HG03521 (cell line): Measurements from ENCODE around the gene RAB11FIP4.
A peak's percentile ranks its signal among the peaks of the same experiment; 100 is the strongest.

Source experiments
- ATAC-seq: cut with Tn5 transposase; IDR thresholded peaks from one replicate; pipeline ENCODE4 v1.9.1; 2021; ENCODE audit warnings: mild to moderate bottlenecking, moderate library complexity; ENCODE audit not compliant: unreplicated experiment

RAB11FIP4 gene

DNA sequence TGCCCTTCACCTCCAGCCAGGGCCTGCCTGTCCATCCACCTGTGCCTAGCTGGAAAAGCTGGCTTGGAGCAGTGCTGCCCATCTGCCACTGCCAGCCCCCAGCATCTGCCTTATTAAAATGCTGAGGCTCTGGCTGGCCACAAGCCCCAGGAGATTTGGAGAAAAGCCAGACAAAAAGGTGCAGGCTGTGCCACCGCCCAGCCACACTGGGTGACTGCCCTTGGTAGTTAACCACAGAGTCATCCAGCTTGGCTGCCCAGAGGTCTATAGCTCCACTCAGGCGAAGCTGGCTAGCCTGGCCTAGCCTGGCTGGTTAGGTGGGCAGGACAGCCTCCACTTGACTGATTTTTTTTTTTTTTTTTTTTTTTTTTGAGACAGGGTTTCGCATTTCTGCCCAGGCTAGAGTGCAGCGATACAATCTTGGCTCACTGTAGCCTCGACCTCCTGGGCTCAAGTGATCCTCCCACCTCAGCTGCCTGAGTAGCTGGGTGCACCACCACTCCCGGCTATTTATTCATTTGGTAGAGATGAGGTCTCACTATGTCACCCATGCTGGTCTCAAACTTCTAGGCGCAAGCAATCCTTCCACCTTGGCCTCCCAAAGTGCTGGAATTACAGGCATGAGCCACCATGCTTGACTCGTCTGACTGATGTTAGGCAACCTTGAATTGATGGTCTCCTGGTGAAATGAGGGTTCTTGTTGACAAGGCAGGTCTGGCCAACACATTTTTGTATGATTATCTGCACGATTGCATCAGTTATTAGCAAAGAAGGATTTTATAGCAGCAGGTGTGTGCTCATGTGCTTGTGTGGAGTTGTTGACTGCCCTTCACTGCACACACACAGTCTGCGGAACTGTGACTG, 103.8 kb downstream of the RAB11FIP4 start:
- ATAC-seq: no peak

DNA sequence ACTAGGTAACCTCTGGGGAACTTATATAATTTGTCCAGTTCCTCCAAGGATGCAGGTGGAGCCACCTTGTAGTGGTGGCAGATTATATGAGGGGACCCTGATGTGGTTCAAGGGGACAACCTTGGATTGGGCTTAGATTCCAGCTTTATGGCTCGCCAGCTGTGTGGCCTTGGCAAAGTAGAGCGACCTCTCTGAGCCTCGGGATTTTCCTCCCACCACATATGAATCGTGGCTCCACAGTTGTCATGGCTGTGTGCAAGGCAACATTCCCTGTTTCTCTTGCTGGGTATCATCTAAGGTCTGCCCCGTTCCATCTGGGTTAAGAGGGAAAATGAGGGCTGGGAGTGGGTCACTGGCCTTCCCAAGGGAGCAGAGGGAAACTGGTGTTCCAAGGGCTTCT, 104.6 kb downstream of the RAB11FIP4 start:
- no peak for ATAC-seq

DNA sequence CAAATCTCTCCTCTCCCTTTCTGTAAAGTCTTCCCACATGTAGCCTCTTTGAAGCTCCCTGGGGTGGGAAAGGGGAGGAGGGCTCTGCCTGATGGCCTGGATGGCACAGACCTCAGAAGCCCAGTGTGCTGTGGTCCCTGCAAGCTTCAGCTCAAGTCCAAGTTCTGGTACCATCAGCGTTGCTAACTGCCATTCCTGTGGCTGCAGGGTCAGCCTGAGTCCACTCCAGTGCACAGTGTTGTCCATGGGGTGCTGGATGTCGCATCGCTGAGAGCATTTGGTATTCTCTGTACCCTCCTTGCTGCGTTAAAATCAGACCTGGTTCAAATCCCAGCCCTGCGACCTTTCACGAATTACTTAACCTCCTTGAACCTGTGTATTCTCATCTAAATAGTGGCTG, 105.1 kb downstream of the RAB11FIP4 start:
- ATAC-seq: no peak

GRCh38 chr17:31497431-31497830, 106.0 kb downstream of the RAB11FIP4 start:
- no peak for ATAC-seq

GRCh38 chr17:31497994-31498826, 106.7 kb downstream of the RAB11FIP4 start:
- ATAC-seq: no peak

- no peak for ATAC-seq
Observed at GRCh38 chr17:31499771-31500554, 108.5 kb downstream of the RAB11FIP4 start.

GRCh38 chr17:31506517-31506916, 115.0 kb downstream of the RAB11FIP4 start:
- no peak for ATAC-seq

DNA sequence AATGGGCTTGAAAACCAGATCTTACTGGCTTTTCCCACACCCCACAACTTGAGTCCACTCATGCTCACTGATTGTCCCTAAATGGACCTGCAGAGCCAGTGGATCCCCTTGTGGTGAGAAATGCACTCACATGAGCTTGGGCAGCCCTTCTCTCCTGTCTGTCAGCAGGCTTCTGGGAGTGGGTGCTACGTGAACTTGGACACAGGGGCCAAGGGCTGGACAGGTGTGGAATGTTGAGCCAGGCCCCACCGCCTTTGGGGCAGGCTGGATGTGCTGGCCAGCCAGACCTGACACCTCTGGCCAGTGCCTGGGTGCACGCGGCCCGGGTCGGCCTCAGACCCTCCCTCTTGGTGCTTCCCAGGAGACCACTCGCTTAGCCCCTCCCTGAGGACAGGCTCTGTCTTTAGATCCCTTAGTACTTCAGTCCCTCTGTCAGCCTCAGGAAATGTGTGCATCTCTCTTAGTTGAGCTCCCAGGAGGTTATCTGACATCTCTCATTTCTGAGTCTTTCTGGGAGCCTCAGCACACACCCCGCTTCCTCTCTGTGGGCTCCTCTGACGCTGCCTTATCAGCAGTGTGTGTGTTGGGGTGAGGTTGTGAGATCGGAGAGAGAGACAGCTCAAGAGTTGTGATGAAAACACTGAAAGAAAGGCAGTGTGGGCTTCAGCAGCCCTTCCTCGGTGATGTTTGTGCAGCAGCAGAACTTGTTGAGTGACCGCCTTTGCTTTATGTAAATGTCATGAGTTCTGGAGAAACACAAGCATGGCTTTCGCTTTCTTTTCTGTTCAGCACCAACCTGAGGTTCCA, 117.0 kb downstream of the RAB11FIP4 start:
- ATAC-seq: peak; percentile 73

DNA sequence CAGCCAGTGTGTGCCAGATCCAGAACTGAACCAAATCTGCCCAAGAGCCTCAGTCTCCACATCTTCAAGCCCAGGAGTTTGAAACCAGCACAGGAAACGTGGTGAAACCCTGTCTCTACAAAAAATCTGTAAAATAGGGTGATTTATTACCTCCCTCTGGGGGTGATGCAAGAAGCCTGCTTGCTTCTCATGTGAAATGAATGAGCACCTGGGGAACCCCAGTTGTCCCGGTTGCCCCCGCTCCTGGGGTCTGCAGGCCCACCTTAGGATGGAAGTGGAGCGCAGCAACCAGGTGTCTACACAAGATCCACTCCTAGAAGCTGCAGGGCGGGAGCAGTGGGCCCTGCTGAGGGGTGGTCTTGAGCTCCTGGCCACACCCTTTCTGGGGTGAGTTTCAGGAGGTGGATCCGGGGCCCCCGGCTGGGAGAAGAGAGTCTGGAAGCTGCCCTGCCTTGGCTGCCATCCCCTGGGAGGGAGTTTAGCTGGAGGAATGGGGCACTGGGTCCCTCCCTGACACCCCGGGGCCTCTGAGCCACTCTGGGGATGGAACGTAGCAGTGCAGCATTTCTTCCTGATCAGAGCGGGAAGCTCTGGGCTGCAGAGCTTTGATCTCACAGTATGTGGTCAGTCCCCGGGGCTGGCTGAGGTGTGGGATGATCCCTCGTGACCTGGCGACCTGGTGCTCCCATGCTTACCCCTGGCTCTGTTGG, 117.8 kb downstream of the RAB11FIP4 start:
- no peak for ATAC-seq

DNA sequence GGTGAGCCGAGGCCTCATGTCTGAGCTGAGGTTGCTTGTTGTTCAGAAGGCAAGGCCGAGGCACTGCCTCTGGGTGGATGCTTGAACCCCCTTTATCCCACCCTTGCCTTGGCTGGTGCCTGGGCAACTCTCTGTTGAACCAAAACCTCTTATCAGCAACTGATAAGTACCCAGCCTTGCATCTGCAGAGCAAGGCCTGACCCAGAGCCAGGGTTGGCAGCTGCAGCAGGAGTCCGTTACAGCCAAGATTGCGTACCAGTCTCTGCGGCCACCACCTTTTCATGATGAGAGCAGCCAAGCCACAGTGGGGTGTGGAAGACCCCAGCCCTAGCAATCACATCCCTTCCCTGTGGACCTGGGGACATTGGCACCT, 118.3 kb downstream of the RAB11FIP4 start:
- no peak for ATAC-seq

GRCh38 chr17:31510308-31511194, 119.1 kb downstream of the RAB11FIP4 start:
- no peak for ATAC-seq

- ATAC-seq: no peak
Observed at GRCh38 chr17:31511195-31511578, 119.7 kb downstream of the RAB11FIP4 start.

- no peak for ATAC-seq
Observed at GRCh38 chr17:31511580-31511979, 120.1 kb downstream of the RAB11FIP4 start.

DNA sequence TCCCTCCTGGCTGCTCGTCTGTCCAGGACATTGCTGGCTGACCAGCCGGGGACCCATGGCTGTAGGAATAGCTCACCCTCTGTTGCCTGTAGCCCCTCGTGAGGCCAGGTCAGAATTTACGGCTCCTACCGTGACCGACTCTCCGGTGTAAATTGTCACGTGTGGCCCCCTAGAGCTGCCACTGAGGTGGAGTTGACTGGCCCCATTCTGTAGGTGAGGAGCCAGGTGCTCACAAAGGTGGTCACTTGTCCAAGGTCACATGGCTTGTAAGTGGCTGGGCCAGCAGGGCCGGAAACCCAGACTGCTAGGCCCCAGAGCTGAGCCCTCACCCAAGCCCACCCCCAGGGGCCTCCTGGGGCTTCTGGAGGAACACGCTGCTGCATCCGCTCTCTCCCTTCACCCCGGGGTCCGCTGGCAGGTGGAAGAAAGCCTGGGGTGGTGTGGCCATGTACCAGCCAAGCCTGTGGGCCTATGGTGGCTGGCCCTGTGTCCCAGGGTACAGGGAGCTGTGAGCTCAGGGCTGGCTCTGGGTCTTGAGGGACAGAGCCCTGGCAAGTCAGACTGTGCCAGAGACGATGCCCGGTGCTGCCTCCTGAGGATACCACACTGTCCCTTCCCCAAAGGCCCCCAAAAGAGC, 120.7 kb downstream of the RAB11FIP4 start:
- ATAC-seq: no peak

DNA sequence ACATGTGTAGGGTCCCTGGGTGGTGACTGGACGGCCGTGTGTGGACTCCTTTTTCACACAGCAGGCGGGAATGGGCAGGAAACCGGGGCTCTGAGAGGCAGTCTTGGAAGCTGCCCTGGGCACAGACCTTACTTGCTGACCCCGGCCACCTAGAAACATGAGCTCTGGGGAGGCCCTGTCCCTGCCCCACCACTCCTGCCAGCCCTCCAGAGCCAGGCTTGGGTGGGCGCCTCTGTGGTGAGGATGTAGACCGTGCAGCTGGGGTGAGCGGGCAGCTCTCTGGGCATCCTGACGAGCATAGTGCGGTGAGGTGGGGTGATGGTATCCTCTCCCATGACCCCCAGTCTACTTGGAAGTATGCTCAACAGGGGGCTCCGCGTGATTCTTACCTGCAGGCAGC, 121.3 kb downstream of the RAB11FIP4 start:
- ATAC-seq: no peak

- ATAC-seq: no peak
Observed at GRCh38 chr17:31513731-31514427, 122.4 kb downstream of the RAB11FIP4 start.

DNA sequence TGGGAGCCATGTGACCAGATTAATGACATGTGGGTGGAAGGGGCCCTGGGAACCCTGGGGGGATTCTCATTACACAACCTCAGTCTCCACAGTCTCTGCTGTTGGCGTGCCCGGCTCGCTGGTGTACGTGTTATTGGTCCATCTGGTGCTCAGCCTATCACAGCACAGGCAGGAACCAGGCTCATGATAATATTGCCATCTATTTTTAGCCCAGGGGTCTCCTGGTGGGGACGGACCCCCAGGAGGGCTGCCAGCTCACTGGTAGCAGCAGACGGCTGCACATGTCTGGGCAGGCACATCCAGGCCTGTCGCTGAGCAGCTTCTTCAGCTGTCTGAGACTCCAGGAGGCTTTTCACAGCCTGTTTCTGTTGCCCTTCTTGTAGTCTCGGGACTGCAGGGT, 123.8 kb downstream of the RAB11FIP4 start:
- no peak for ATAC-seq

DNA sequence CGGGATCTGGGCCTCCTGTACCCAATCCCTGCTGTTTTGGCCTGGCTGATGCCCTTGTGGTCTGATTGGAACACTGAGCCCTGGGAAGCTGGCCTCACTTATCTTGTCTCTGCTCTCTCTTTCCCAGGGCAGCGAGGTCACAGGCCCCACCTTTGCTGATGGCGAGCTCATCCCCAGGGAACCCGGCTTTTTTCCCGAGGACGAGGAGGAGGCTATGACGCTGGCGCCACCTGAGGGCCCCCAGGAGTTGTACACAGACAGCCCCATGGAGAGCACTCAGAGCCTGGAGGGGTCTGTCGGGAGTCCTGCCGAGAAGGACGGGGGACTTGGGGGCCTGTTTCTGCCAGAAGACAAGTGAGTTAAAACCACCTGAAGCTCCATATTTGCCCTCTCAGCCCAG, 126.0 kb downstream of the RAB11FIP4 start:
- ATAC-seq: no peak
